ENCODE results near the gene NDUFV2.

NDUFV2 gene

GRCh38 chr18:9065864-9066263 is 36.6 kb upstream of the NDUFV2 start:
- no peak for TF ChIP-seq CTCF (IDR thresholded peaks at IDR 0.05; ENCODE audit: low read depth, low read length, missing control alignments)
- DNase-seq (ENCODE audit: low read depth) = no peak
- no peak overlapping the region for H3K4me3 ChIP-seq (ENCODE audit: low read depth, low read length)

GRCh38 chr18:9066358-9066757 is 36.1 kb upstream of the NDUFV2 start:
- TF ChIP-seq CTCF (IDR thresholded peaks at IDR 0.05; ENCODE audit: low read depth, low read length, missing control alignments) = no peak
- H3K4me3 ChIP-seq (ENCODE audit: low read depth, low read length) = no peak overlapping the region; the same call in 1 of the 2 replicates

GRCh38 chr18:9066817-9067306 is 35.6 kb upstream of the NDUFV2 start:
- no peak for TF ChIP-seq CTCF (IDR thresholded peaks at IDR 0.05; ENCODE audit: low read depth, low read length, missing control alignments)
- DNase-seq (ENCODE audit: low read depth) = peak; percentile 94
- no peak overlapping the region; the same call in 1 of the 2 replicates for H3K4me3 ChIP-seq (ENCODE audit: low read depth, low read length)

More at GRCh38 chr18:9066358-9066757, 36.1 kb upstream of the NDUFV2 start:
- DNase-seq (ENCODE audit: low read depth) = peak; percentile 82

- H3K4me3 ChIP-seq (ENCODE audit: low read depth, low read length) = no peak overlapping the region
- TF ChIP-seq CTCF (IDR thresholded peaks at IDR 0.05; ENCODE audit: low read depth, low read length, missing control alignments) = no peak
- DNase-seq (ENCODE audit: low read depth) = no peak
These were observed 34.7 kb upstream of the NDUFV2 start for GRCh38 chr18:9067823-9068222.

- no peak for TF ChIP-seq CTCF (IDR thresholded peaks at IDR 0.05; ENCODE audit: low read depth, low read length, missing control alignments)
- no peak overlapping the region for H3K4me3 ChIP-seq (ENCODE audit: low read depth, low read length)
- no peak for DNase-seq (ENCODE audit: low read depth)
These were observed 34.2 kb upstream of the NDUFV2 start for GRCh38 chr18:9068346-9068745.

- peak overlapping the region; percentile 12; the same call in 1 of the 2 replicates for H3K4me3 ChIP-seq (ENCODE audit: low read depth, low read length)
- TF ChIP-seq CTCF (IDR thresholded peaks at IDR 0.05; ENCODE audit: low read depth, low read length, missing control alignments) = no peak
- no peak for DNase-seq (ENCODE audit: low read depth)
These were observed 32.9 kb upstream of the NDUFV2 start for GRCh38 chr18:9069601-9070000.

- TF ChIP-seq CTCF (IDR thresholded peaks at IDR 0.05; ENCODE audit: low read depth, low read length, missing control alignments) = no peak
- no peak for DNase-seq (ENCODE audit: low read depth)
- H3K4me3 ChIP-seq (ENCODE audit: low read depth, low read length) = no peak overlapping the region
These were observed 32.3 kb upstream of the NDUFV2 start for GRCh38 chr18:9070212-9070611.

Data from GM12864 (cell line).